A549 (cell line): Measurements from ENCODE around the gene BCAS3.

Experiments
- CBX2 ChIP-seq: fragments of 200-600 bp; sonication (generic); IDR thresholded peaks from 2 replicates; pipeline ENCODE4 v1.6.1; 2016; ENCODE audit warnings: low read depth, mild to moderate bottlenecking, borderline replicate concordance
- CBX8 ChIP-seq: fragments of 200-600 bp; sonication (generic); IDR thresholded peaks from 2 replicates; pipeline ENCODE4 v1.6.1; 2016
- CHD4 ChIP-seq: fragments of 200-600 bp; sonication (generic); IDR thresholded peaks from 2 replicates; pipeline ENCODE4 v1.6.1; 2016; ENCODE audit warnings: antibody characterized with exemption, mild to moderate bottlenecking, borderline replicate concordance
- MAX ChIP-seq: IDR thresholded peaks from 2 replicates; pipeline ENCODE4 v1.6.1; 2012
- MYC ChIP-seq: IDR thresholded peaks from 2 replicates; pipeline ENCODE4 v1.6.1; 2012; ENCODE audit warnings: mild to moderate bottlenecking, inconsistent platforms, low read length, improper control_type of control experiment, borderline replicate concordance
- RAD21 ChIP-seq, 2 experiments: fragments of >200 bp in 1 of 2; sonication (Bioruptor Twin) in 1 of 2; formaldehyde crosslinking in 1 of 2; IDR thresholded peaks in 1 of 2; conservative IDR thresholded peaks in 1 of 2; 2 replicates in 1 of 2; 3 replicates in 1 of 2; pipeline ENCODE4 v1.6.1; 2012 to 2018; ENCODE audit warnings: inconsistent platforms in 1 of 2
- SMC3 ChIP-seq: fragments of >200 bp; sonication (Bioruptor Twin); formaldehyde crosslinking; IDR thresholded peaks from 3 replicates; pipeline ENCODE4 v1.6.1; 2018; ENCODE audit warnings: inconsistent platforms
- TF ChIP-seq, protein P1 (sequence below): fragments of >200 bp; sonication (Bioruptor Twin); formaldehyde crosslinking; IDR thresholded peaks from 3 replicates; pipeline ENCODE4 v1.5.1; 2016
- TF ChIP-seq, protein P2 (sequence below): fragments of >200 bp; sonication (Bioruptor Twin); formaldehyde crosslinking; IDR thresholded peaks from 2 replicates; pipeline ENCODE4 v1.6.1; 2016

GRCh38 chr17:61066062-61066461 lies 388.4 kb downstream of the BCAS3 start:
- TF ChIP-seq, protein P1, sequence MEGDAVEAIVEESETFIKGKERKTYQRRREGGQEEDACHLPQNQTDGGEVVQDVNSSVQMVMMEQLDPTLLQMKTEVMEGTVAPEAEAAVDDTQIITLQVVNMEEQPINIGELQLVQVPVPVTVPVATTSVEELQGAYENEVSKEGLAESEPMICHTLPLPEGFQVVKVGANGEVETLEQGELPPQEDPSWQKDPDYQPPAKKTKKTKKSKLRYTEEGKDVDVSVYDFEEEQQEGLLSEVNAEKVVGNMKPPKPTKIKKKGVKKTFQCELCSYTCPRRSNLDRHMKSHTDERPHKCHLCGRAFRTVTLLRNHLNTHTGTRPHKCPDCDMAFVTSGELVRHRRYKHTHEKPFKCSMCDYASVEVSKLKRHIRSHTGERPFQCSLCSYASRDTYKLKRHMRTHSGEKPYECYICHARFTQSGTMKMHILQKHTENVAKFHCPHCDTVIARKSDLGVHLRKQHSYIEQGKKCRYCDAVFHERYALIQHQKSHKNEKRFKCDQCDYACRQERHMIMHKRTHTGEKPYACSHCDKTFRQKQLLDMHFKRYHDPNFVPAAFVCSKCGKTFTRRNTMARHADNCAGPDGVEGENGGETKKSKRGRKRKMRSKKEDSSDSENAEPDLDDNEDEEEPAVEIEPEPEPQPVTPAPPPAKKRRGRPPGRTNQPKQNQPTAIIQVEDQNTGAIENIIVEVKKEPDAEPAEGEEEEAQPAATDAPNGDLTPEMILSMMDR: no peak
- TF ChIP-seq CBX2: no peak
- TF ChIP-seq MAX: no peak
- no peak for TF ChIP-seq CBX8
- TF ChIP-seq CHD4: no peak
- TF ChIP-seq, protein P2, sequence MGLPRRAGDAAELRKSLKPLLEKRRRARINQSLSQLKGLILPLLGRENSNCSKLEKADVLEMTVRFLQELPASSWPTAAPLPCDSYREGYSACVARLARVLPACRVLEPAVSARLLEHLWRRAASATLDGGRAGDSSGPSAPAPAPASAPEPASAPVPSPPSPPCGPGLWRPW: no peak
- TF ChIP-seq SMC3: no peak
- no peak for TF ChIP-seq MYC
- no peak for TF ChIP-seq RAD21 (conservative IDR thresholded peaks at IDR 0.05 in 1 of 2, IDR thresholded peaks at IDR 0.05 in 1 of 2)
